ENCODE measurements around the gene IRX1.

GRCh38 chr5:3625626-3626025 is 30.0 kb downstream of the IRX1 start:
- TF ChIP-seq POLR2AphosphoS5 (IDR thresholded peaks at IDR 0.05; ENCODE audit: low read depth), result no peak
- TF ChIP-seq, protein P1, sequence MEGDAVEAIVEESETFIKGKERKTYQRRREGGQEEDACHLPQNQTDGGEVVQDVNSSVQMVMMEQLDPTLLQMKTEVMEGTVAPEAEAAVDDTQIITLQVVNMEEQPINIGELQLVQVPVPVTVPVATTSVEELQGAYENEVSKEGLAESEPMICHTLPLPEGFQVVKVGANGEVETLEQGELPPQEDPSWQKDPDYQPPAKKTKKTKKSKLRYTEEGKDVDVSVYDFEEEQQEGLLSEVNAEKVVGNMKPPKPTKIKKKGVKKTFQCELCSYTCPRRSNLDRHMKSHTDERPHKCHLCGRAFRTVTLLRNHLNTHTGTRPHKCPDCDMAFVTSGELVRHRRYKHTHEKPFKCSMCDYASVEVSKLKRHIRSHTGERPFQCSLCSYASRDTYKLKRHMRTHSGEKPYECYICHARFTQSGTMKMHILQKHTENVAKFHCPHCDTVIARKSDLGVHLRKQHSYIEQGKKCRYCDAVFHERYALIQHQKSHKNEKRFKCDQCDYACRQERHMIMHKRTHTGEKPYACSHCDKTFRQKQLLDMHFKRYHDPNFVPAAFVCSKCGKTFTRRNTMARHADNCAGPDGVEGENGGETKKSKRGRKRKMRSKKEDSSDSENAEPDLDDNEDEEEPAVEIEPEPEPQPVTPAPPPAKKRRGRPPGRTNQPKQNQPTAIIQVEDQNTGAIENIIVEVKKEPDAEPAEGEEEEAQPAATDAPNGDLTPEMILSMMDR (IDR thresholded peaks at IDR 0.05; ENCODE audit: insufficient read depth, low read length), result no peak
- no peak for TF ChIP-seq REST (IDR thresholded peaks at IDR 0.05; ENCODE audit: insufficient replicate concordance, low read depth)
